Testis (tissue), 2 donors: Measurements from ENCODE around the gene GMPPB.

Source experiments
- POLR2A ChIP-seq: fragments of 450-650 bp; IDR thresholded peaks from one replicate; pipeline ENCODE4 v1.6.1; 2017; ENCODE audit warnings: antibody characterized with exemption, mild to moderate bottlenecking, moderate library complexity
- TF ChIP-seq, protein P1 (sequence below), 3 experiments: fragments of 450-650 bp in 2 of 3; fragments of 200-600 bp in 1 of 3; sonication (generic) in 1 of 3; IDR thresholded peaks; one replicate each; pipeline ENCODE4 v1.5.1; 2016 to 2019; ENCODE audit warnings: antibody characterized with exemption in 3 of 3, mild to moderate bottlenecking in 2 of 3, moderate library complexity in 1 of 3

DNA sequence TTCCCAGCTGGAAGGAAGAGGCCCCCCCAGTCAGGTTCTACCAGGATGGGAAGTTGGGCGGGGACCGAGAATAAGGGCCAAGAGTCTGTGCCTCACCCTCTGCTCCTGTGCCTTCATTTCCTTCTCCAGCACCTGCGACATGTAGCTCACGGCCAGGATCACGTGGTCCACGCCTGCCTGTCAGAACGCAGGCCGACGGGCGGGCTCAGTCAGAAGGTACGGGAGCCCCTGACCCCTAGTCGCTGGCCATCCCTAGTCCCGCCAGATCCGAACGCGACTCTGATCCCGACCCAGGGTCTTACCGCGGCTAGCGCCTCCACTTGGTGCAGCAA is 489 bp downstream of the GMPPB start:
- TF ChIP-seq, protein P1, sequence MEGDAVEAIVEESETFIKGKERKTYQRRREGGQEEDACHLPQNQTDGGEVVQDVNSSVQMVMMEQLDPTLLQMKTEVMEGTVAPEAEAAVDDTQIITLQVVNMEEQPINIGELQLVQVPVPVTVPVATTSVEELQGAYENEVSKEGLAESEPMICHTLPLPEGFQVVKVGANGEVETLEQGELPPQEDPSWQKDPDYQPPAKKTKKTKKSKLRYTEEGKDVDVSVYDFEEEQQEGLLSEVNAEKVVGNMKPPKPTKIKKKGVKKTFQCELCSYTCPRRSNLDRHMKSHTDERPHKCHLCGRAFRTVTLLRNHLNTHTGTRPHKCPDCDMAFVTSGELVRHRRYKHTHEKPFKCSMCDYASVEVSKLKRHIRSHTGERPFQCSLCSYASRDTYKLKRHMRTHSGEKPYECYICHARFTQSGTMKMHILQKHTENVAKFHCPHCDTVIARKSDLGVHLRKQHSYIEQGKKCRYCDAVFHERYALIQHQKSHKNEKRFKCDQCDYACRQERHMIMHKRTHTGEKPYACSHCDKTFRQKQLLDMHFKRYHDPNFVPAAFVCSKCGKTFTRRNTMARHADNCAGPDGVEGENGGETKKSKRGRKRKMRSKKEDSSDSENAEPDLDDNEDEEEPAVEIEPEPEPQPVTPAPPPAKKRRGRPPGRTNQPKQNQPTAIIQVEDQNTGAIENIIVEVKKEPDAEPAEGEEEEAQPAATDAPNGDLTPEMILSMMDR (IDR thresholded peaks at IDR 0.05) = no peak
- no peak for TF ChIP-seq POLR2A
